AG04450 (cell line): ENCODE results near the gene IRF2BP2. TPM values are rescaled to one million over a fixed set of nuclear protein-coding genes. Genes with fewer than 3 reads are reported as not detected.

Experiments used
- CTCF ChIA-PET: fragments of 300-600, 350-600 bp; formaldehyde crosslinking; extraction: SDS; loops from one replicate; lab custom pipeline; 2022; ENCODE audit warnings: antibody characterized with exemption, inconsistent platforms; lab: Charles Lee
- POLR2A ChIA-PET: fragments of 350-600 bp; formaldehyde crosslinking; extraction: SDS; loops from one replicate; lab custom pipeline; 2021; ENCODE audit warnings: antibody characterized with exemption, inconsistent platforms; lab: Yijun Ruan, JAX
- DNase-seq: peaks from one replicate; pipeline ENCODE4 v3.0.0-alpha.2; 2011; ENCODE audit warnings: low read depth, low spot score
- H3K27ac ChIP-seq: one replicate; pipeline ENCODE4 v1.5.1; 2012; ENCODE audit warnings: low read depth, low read length, control low read depth
- H3K27me3 ChIP-seq: one replicate; pipeline ENCODE4 v1.6.0; 2012; ENCODE audit warnings: low read length; ENCODE audit not compliant: control insufficient read depth, insufficient read depth
- H3K4me3 ChIP-seq: 2 replicates; pipeline ENCODE4 v1.5.1; 2011; ENCODE audit warnings: mild to moderate bottlenecking, low read depth, low read length, control low read depth
- H3K9me3 ChIP-seq: 2 replicates; pipeline ENCODE4 v1.5.1; 2012; ENCODE audit warnings: low read length; ENCODE audit not compliant: control insufficient read depth, insufficient read depth
- polyA plus RNA-seq: library from polyadenylated mRNA; depleted of rRNA; stranded (reverse); fragments of >200 nt; gene quantifications from 2 replicates; pipeline ENCODE4 v1.2.3, GENCODE V29; 2011
- TF ChIP-seq, protein P1 (sequence below): IDR thresholded peaks from 2 replicates; pipeline ENCODE4 v1.5.1; 2011; ENCODE audit warnings: low read depth, low read length, control low read depth, inconsistent platforms

Gene IRF2BP2
- polyA plus RNA-seq, 1 experiment: 20.3 TPM

DNA sequence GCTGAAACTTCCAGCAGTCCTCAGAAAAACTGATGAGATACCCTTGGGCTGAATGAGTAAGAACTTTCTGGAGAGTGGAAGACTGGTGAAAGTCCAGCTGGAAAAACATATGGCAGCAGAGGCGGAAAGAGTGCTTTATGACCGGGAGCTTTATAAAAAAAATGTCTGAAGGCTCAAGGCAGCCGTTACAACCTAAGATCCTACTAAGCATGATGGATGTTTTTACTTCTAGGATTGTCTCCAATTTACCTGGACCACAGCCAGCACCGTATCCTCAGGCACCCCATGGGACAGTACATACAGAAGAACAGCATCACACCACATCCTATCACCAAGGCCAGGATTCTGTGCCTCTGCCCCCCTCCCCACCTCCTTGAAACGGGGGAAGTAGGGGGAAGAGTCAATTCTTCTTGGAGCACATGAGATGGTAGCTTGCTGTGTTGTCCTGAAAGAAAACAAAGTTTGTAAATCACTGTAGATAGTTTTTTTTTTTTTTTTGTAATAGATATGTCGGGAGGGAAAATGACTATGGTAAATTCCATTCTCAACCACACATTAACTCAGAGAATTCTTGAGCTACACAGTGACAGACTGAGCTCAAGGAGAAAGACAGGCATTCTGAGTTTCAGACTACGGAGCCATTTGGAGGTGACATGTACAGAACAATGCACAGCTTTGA lies 11.8 kb upstream of the IRF2BP2 start:
- ChIA-PET POLR2A (interaction anchor here (0.7 to 2.5 kb wide), 3 partner anchors 10 to 474 kb away, joined by 3 to 10 read pairs (median 6); partner anchors contain the start of gene IRF2BP2), CTCF (interaction anchor here (0.6 to 1.5 kb wide), 5 partner anchors 10 to 471 kb away, joined by 3 to 6 read pairs (median 4); no protein-coding TSS in a partner anchor)
- no peak for DNase-seq
- TF ChIP-seq, protein P1, sequence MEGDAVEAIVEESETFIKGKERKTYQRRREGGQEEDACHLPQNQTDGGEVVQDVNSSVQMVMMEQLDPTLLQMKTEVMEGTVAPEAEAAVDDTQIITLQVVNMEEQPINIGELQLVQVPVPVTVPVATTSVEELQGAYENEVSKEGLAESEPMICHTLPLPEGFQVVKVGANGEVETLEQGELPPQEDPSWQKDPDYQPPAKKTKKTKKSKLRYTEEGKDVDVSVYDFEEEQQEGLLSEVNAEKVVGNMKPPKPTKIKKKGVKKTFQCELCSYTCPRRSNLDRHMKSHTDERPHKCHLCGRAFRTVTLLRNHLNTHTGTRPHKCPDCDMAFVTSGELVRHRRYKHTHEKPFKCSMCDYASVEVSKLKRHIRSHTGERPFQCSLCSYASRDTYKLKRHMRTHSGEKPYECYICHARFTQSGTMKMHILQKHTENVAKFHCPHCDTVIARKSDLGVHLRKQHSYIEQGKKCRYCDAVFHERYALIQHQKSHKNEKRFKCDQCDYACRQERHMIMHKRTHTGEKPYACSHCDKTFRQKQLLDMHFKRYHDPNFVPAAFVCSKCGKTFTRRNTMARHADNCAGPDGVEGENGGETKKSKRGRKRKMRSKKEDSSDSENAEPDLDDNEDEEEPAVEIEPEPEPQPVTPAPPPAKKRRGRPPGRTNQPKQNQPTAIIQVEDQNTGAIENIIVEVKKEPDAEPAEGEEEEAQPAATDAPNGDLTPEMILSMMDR: no peak
- Histone ChIP-seq H3K27me3 (no peaks in the 10 kb centered on the region), H3K9me3 (no peaks in the 10 kb centered on the region), H3K4me3 (no peak overlapping the region), H3K27ac (peak overlapping the region; percentile 91)

DNA sequence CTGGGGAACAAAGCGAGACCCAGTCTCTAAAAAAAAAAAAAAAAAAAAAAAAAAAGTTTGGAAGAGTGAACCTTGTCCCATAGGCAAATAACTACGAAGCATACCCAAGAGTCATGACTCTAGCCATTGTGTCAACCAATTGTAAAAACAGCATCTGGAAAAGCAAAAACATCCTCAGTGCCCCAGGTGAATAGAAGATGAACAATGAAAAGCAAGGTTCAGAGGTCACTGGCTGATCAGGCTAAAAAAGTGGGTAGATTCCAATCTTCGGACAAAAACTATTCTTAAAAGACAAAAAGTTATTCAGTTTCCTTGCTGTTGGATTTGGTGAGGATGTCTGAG lies 11.1 kb upstream of the IRF2BP2 start:
- H3K27ac ChIP-seq: no peak overlapping the region
- CTCF ChIA-PET: interaction anchor here (0.6 to 1.5 kb wide), 5 partner anchors 81 to 472 kb away, joined by 3 to 7 read pairs (median 4); no protein-coding TSS in a partner anchor

GRCh38 chr1:234620272-234621126 lies 10.5 kb upstream of the IRF2BP2 start:
- no peak for DNase-seq
- ChIA-PET POLR2A (interaction anchor here (0.6 kb wide), 1 partner anchor 9 kb away, joined by 3 read pairs; no protein-coding TSS in a partner anchor), CTCF (interaction anchor here (0.7 kb wide), 1 partner anchor 362 kb away, joined by 7 read pairs; no protein-coding TSS in a partner anchor)
- Histone ChIP-seq H3K9me3 (no peaks in the 10 kb centered on the region), H3K27ac (no peak overlapping the region), H3K4me3 (no peak overlapping the region), H3K27me3 (no peaks in the 10 kb centered on the region)
- TF ChIP-seq, protein P1: no peak

More for the DNA sequence above, 11.1 kb upstream of the IRF2BP2 start:
- Histone ChIP-seq H3K9me3 (no peaks in the 10 kb centered on the region), H3K4me3 (no peak overlapping the region), H3K27me3 (no peaks in the 10 kb centered on the region)
- DNase-seq: no peak
- POLR2A ChIA-PET: interaction anchor here (2.5 kb wide), 1 partner anchor 10 kb away, joined by 10 read pairs; the partner anchor contains the start of gene IRF2BP2
- TF ChIP-seq, protein P1: no peak

DNA sequence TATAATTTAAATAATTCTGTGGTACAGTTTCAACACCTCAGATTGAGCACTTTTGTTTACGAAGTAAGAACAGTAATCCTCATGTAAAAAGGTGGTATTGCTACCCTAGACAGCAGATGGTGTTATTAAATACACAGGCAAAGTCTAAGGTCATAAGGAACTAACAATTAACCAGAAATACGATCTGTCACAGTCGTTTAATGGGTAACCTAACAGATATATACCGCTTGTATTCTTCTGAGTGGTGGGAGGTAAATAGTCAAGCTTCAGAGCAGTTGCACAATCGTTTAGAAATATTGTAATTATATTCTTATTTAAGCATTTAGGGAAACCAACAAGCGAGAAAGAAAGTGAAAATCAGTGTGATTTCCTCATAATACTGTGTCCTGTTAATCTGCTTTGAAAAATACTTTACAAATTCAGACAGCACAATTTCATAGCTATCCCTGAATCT lies 9.8 kb upstream of the IRF2BP2 start:
- POLR2A ChIA-PET: no interaction called here
- H3K4me3 ChIP-seq: no peak overlapping the region
- no peaks in the 10 kb centered on the region for H3K9me3 ChIP-seq
- H3K27me3 ChIP-seq: no peaks in the 10 kb centered on the region
- no peak for DNase-seq
- CTCF ChIA-PET: no interaction called here
- no peak overlapping the region for H3K27ac ChIP-seq
- TF ChIP-seq, protein P1: no peak
